Measurements from ENCODE around the gene GINS3.
"Not testable (repeated sequence)": the region's sequence is repeated elsewhere in the genome, so short reads cannot be mapped to it uniquely, and the experiment has no call there.

GINS3 gene

DNA sequence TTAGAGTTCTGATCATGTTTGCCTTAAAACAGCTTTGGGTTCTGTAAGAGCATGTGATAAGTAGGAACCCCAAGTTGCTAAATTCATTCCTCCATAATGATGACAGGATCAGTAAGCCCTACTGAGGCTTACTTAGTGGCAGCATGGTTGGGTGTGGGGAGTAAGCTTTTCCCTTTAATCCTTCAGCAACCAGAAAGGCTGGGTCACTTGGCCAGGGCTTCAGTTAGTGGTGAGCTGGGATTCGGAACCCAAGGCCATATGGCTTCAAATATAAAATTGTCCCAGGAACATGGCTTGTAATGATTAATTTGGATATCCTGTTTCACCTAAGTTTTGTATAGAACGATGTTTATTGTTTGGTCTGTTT, 850 bp downstream of the GINS3 start:
- ATAC-seq, result no peak

GRCh38 chr16:58396897-58397296, 4.6 kb downstream of the GINS3 start:
- not testable (repeated sequence) for ATAC-seq

- peak; percentile 43 to 46 for ATAC-seq
These were observed 7.7 kb downstream of the GINS3 start for GRCh38 chr16:58399718-58400633.

DNA sequence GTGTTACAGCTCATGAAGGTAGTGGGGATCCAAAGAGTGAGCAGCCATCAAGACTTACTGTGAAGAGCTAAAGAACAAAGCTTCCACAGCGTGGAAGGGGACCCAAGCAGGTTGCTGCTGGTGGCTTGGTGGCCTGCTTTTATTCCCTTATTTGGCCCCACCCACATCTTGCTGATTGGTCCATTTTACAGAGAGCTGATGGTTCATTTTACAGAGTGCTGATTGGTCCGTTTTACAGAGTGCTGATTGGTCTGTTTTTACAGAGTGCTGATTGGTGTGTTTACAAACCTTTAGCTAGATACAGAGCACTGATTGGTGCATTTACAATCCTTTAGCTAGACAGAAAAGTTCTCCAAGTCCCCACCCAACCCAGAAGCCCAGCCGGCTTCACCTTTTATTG, 9.0 kb downstream of the GINS3 start:
- not testable (repeated sequence) for ATAC-seq

GRCh38 chr16:58402796-58403195, 10.5 kb downstream of the GINS3 start:
- no peak for ATAC-seq

DNA sequence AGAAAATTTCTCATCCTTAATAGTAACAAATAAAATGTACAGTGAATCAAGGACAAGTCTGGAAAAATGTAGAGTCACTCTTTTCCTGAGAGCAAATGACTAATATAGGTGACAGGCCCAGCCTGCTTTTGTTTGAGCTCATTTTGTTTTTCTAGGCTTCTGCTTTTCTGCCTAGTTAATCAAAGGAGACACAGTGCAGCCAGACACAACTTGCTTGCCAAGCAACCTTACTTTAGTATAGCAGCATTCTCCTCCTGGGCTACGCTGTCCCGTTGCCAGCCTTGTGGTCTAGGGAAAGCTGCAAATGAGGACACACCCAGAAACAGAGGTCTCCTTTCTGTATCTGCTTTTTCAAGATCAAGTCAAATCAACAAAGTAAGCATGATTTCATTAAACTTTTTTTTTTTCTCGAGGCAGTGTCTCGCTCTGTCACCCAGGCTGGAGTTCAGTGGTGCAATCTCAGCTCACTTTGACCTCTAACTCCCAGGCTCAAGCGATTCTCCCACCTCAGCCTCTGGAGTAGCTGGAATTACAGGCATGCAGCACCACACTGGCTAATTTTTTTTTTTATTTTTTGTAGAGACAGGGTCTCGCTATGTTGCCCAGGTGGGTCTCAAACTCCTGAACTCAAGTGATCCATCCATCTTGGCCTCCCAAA, 17.2 kb downstream of the GINS3 start:
- no peak for ATAC-seq

GRCh38 chr16:58411336-58411735, 19.1 kb downstream of the GINS3 start:
- no peak for ATAC-seq

DNA sequence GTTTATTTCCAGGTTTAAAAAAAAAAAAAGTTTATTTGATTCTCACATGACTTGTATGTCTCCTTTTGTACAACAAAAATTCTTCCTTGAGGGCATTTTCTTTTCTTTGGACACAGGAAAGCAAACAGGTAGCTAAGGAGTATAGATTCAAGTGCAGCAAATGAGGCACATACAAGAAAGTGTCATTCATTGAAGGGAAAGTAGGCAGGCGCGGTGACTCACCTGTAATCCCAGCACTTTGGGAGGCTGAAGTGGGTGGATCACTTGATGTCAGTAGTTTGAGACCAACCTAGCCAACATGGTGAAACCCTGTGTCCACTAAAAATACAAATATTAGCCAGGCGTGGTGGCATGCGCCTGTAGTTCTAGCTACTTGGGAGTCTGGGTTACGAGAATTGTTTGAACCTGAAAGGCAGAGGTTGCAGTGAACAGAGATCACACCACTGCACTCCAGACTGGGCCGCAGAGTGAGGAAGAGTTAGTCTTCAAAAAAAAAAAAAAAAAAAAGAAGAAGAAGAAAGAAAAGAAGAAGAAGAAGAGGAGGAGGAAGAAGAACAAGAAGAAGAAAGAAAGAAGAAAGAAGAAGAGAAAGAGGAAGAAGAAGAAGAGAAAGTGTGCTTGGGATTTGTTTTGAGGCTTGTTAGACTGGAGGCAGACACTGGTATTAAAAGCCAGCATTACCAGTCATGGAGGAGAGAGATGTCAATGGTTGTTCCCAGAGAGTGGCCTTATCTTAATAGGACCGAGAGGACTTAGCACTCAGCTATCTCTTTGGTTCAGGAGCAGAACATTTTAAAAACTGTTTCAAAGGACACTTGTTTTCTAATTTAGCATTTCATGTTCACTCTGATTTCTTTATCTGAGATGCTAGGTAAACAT, 19.7 kb downstream of the GINS3 start:
- ATAC-seq, result no peak

GRCh38 chr16:58412615-58412970, 20.3 kb downstream of the GINS3 start:
- not testable (repeated sequence) for ATAC-seq

GRCh38 chr16:58413359-58413758, 21.1 kb downstream of the GINS3 start:
- no peak for ATAC-seq

DNA sequence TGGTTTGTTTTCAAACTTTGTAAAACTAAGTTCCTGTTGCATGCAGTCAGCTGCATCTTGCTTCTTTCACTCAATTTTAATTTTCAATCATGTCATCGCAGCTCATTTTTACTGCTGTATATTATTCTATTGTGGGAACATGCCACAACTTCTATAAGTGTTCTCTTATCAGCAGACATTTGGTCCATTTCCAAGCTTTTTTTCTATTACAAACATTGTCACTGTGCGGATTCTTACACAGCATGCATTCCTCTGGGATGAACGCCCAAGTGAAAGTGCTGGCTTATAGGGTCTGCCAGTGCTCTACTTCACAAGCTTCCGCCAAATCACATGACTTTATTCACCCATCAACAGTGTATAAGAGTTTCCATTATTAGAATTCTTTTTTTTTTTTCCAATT, 22.7 kb downstream of the GINS3 start:
- ATAC-seq, result no peak

DNA sequence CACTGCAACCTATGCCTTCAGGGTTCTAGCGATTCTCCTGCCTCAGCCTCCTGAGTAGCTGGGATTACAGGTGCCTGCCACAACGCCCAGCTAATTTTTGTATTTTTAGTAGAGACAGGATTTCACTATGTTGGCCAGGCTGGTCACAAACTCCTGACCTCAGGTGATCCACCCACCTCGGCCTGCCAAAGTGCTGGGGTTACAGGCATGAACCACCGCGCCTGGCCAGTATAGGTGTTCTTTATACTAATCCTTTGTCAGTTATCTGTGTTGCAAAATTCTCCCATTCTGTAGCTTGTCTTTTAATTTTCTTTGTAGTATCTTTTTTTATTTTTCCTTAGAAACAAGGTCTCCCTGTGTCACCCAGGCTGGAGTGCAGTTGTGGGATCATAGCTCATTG, 23.7 kb downstream of the GINS3 start:
- not testable (repeated sequence) for ATAC-seq

- ATAC-seq, result no peak
These were observed 24.8 kb downstream of the GINS3 start for GRCh38 chr16:58417035-58417434.

- ATAC-seq, result no peak
These were observed 25.3 kb downstream of the GINS3 start for GRCh38 chr16:58417600-58417999.

DNA sequence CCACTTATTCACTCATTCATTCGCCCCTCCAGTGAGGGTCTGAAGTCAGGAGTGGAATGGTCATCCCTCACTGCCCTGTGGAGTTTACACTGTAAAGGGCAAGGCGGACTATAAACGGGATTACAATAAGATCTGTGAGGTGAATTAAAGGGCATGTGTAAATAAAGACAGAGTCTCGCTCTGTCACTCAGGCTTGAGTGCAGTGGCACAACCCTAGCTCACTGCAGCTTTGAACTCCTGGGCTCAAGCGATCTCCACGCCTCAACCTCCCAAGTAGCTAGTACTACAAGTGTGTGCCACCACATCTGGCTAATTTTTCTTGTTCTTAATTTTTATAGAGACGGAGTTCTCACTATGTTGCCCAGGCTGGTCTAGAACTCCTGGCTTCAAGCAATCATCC, 25.8 kb downstream of the GINS3 start:
- no peak for ATAC-seq

GRCh38 chr16:58418601-58419000, 26.3 kb downstream of the GINS3 start:
- ATAC-seq, result no peak

DNA sequence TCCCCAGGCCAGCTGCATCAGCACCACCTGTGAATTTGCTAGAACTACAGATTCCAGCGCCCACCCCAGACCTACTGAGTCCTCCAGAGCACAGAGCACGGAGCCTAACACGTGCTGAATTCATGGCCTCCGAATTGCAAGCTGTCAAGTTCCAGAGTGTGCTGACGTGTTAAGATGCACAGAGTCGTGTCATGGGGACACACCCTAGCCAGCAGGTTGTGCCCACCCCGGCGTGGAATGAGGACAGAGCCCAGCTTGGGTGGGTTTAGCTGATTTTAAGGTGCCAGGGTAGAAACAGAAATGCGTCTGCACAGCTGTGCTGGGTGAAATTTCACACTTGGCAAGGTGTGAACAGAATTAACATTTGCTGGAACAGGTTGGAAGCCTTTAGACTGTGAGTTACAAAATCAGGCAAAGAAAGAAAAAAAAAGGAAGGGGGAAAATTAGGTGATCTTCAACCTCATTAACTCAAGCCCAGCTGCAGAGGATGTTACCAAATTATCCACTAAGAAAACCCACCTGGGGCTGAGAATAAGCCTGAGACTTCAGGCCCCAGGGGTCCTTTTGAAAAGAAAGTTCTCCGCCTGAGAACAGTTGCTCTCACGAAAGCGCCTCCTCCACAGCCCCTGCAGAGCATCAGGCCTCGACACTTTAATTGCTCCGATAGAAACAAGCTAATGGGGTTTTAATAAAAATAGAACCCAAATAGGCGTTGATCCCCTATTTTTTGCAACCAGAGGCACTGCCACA, 27.1 kb downstream of the GINS3 start:
- no peak for ATAC-seq

DNA sequence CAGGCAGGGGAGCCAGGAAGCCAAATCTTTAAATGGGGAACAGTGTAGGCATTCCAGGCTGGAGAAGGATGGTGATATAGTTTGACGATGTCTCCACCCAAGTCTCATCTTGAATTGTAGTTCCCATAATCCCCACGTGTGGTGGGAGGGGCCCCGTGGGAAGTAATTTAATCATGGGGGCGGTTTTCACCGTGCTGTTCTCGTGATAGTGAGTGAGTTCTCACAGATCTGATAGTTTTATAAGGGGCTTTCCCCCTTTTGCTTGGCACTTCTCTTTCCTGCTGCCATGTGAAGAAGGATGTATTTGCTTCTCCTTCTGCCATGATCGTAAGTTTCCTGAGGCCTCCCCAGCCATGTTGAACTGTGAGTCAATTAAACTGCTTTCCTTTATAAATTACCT, 28.8 kb downstream of the GINS3 start:
- ATAC-seq, result no peak

- no peak for ATAC-seq
These were observed 29.3 kb downstream of the GINS3 start for GRCh38 chr16:58421529-58421928.

DNA sequence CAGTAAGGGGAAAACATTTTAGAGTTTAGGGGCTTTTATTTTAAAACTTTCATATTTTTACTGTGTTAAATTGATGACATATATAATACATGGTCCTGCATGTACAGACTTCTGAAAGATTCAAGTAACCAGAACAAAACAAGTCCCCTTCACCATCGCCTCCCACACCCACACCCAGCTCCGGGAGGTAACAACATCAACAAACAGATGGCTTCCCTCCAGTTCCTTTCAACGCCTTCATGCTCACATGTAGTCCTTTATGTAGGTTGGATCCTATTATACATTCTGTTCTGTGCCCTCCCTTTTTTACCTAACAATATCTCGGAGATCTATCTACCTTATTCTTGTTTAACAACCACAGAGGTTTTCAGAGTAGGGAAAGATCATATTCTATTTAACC, 30.5 kb downstream of the GINS3 start:
- ATAC-seq, result no peak

GRCh38 chr16:58425245-58425644, 33.0 kb downstream of the GINS3 start:
- ATAC-seq, result no peak

- ATAC-seq, result peak; percentile 28 to 56
These were observed 33.7 kb downstream of the GINS3 start for GRCh38 chr16:58425756-58426494.
